Epithelial cell of proximal tubule (primary cell): ENCODE measurements around the gene TEDC1. TPM values are rescaled to one million over a fixed set of nuclear protein-coding genes. Genes with fewer than 3 reads are reported as not detected.

Source experiments
- DNase-seq: peaks from one replicate; pipeline ENCODE4 v3.0.0-alpha.2; 2011; ENCODE audit warnings: low read depth
- H3K4me3 ChIP-seq: 2 replicates; pipeline ENCODE4 v1.5.1; 2011; ENCODE audit warnings: low read depth, mild to moderate bottlenecking, low read length
- CTCF ChIP-seq: conservative IDR thresholded peaks from 2 replicates; pipeline ENCODE4 v1.5.1; 2012; ENCODE audit warnings: low read depth, mild to moderate bottlenecking, low read length
- total RNA-seq: library from RNA; depleted of rRNA; stranded (reverse); fragments of >200 nt; gene quantifications from 2 replicates; pipeline ENCODE4 v1.2.3, GENCODE V29; 2015

Gene TEDC1
- total RNA-seq, 1 donor from 2014 or later = 30.5 TPM

GRCh38 chr14:105458571-105458970, 32.5 kb upstream of the TEDC1 start:
- no peak for TF ChIP-seq CTCF
- H3K4me3 ChIP-seq = no peak overlapping the region
- DNase-seq = no peak

GRCh38 chr14:105460116-105460515, 30.9 kb upstream of the TEDC1 start:
- no peak overlapping the region for H3K4me3 ChIP-seq
- no peak for TF ChIP-seq CTCF
- DNase-seq = no peak

- no peak for TF ChIP-seq CTCF
- DNase-seq = no peak
- no peak overlapping the region for H3K4me3 ChIP-seq
Observed at GRCh38 chr14:105460616-105461015, 30.4 kb upstream of the TEDC1 start.

- H3K4me3 ChIP-seq = no peak overlapping the region
- no peak for DNase-seq
- no peak for TF ChIP-seq CTCF
Observed at GRCh38 chr14:105461903-105462302, 29.1 kb upstream of the TEDC1 start.

- H3K4me3 ChIP-seq = no peak overlapping the region
- no peak for TF ChIP-seq CTCF
- DNase-seq = no peak
Observed at GRCh38 chr14:105464501-105464900, 26.5 kb upstream of the TEDC1 start.

- DNase-seq = no peak
- no peak for TF ChIP-seq CTCF
Observed at GRCh38 chr14:105465209-105466031, 25.6 kb upstream of the TEDC1 start.

More at GRCh38 chr14:105465209-105466031, 25.6 kb upstream of the TEDC1 start:
- no peak overlapping the region for H3K4me3 ChIP-seq
